Heart right ventricle (tissue), 16 donors: ENCODE results near the gene ABCC8. TPM values are rescaled to one million over a fixed set of nuclear protein-coding genes. Genes with fewer than 3 reads are reported as not detected.

Experiments used
- ATAC-seq, 8 donors: fragments of 200-7000 bp; cut with Tn5 transposase; one replicate each; pipeline ENCODE4 v1.9.1; 2020; ENCODE audit warnings: mild to moderate bottlenecking in 8 of 8, moderate library complexity in 8 of 8, moderate number of reproducible peaks in 1 of 8
- DNase-seq, 2 donors: peaks; one replicate each; pipeline ENCODE4 v3.0.0-alpha.2; 2020
- H3K27ac ChIP-seq, 10 donors: fragments of 200-600 bp; sonication (generic) in 2 of 10; one replicate each; pipeline versions ENCODE4 v1.5.0 to v1.8.0; 2020 to 2022; ENCODE audit warnings: mild to moderate bottlenecking in 3 of 10
- H3K27me3 ChIP-seq, 7 donors: fragments of 200-600 bp; one replicate each; pipeline ENCODE4 v1.8.0; 2021 to 2022; ENCODE audit warnings: mild to moderate bottlenecking in 2 of 7
- H3K36me3 ChIP-seq, 9 donors: fragments of 200-600 bp; sonication (generic) in 1 of 9; one replicate each; pipeline versions ENCODE4 v1.5.0 to v1.8.0; 2020 to 2022; ENCODE audit warnings: mild to moderate bottlenecking in 2 of 9
- H3K4me1 ChIP-seq, 9 donors: fragments of 200-600 bp; sonication (generic) in 1 of 9; one replicate each; pipeline versions ENCODE4 v1.5.0 to v1.8.0; 2020 to 2022; ENCODE audit warnings: mild to moderate bottlenecking in 4 of 9
- H3K4me3 ChIP-seq, 10 donors: fragments of 200-600 bp; sonication (generic) in 2 of 10; one replicate each; pipeline versions ENCODE4 v1.5.0 to v1.8.0; 2020 to 2022; ENCODE audit warnings: mild to moderate bottlenecking in 7 of 10, moderate library complexity in 2 of 10
- H3K9me3 ChIP-seq, 11 donors: fragments of 200-600 bp in 10 of 11; sonication (generic) in 2 of 11; one replicate each; pipeline versions ENCODE4 v1.5.0 to v1.8.0; 2013 to 2022; ENCODE audit warnings: mild to moderate bottlenecking in 2 of 11, control low read depth in 1 of 11, moderate library complexity in 1 of 11
- CTCF ChIP-seq, 9 donors: fragments of 200-600 bp; sonication (generic) in 2 of 9; IDR thresholded peaks; one replicate each; pipeline versions ENCODE4 v1.5.0 to v1.8.0; 2021 to 2022; ENCODE audit warnings: antibody characterized with exemption in 9 of 9, mild to moderate bottlenecking in 5 of 9, moderate library complexity in 1 of 9
- WGBS, 2 donors: extraction: QIAGEN DNeasy Blood & Tissue Kit; methylation state at CpG; one replicate each; pipeline ENCODE4 v1.1.7; 2013; ENCODE audit warnings: inconsistent platforms in 1 of 2; 5-methylcytosine and 5-hydroxymethylcytosine counted together
- intact Hi-C, 10 donors: fragments of 100-400 bp; cut with DNase I; formaldehyde crosslinking; loops; one replicate each; pipeline versions ENCODE4 v1.11.1 to v1.14.2; 2022
- polyA plus RNA-seq, 2 donors: library from polyadenylated mRNA; stranded (reverse); fragments of 200-250 nt; gene quantifications; one replicate each; pipeline ENCODE4 v1.2.3, GENCODE V29; 2013
- total RNA-seq, 10 donors: library from RNA; stranded (reverse); fragmentation: NEBNext Ultra II Directional in 3 of 10; extraction: Animal tissue kit (Norgen Biotek cat#: 25700) in 3 of 10; gene quantifications; one replicate each; pipeline versions ENCODE4 v1.2.1 to v1.2.4, GENCODE V29; 2021 to 2023
- donor health status: Arrhythmogenic right ventricular cardiomyopathy.
- donor health status: ischemic (EF 13 %, LVEDD 7.1; RV severe dilation, severe dysfunction).
- donor health status: healthy with polysubstance abuse.
- donor health status: DM: no; HTN: yes; CAD: no.
- donor health status: DM: no; HTN: no; CAD: no.
- donor health status: ischemic (EF 25% LVEDD 6.9; RV normal size, moderate dysfunction).
- donor health status: ischemic (EF 25% LVEDD 5.7; RV mildly dilated, moderate dysfunction).
- donor health status: healthy.
- donor health status: DM: yes; HTN: yes; CAD: no.
- donor health status: Ischemic cardiomyopathy.
- donor health status: ischemic (EF 35%, LVEDD 5.7; RV mildly dilated, moderate dysfunction).
- donor health status: nonischemic (EF 11% LVEDD 7.7; RV severe dilation, severe dysfunction).
- donor health status: DM: yes; HTN: yes; CAD: no.
- donor health status: PGD.
- donor health status: ischemic (EF 29% LVEDD 5.4; RV normal size, mild dysfunction).
- donor health status: nonischemic (EF 23%, LVEDD 6.1; RV moderate dilation, normal function).

ABCC8 gene
- total and polyA plus RNA-seq, 12 donors = 0.47 to 8.6 (median 4.9) TPM

- Histone ChIP-seq H3K4me1 (peaks cover 1 to 8% (median 4%) of the 10 kb centered on the region in 9 donors), H3K27ac (no peak overlapping the region), H3K4me3 (no peak overlapping the region), H3K36me3 (no peaks in the 10 kb centered on the region), H3K9me3 (no peaks in the 10 kb centered on the region), H3K27me3 (no peaks in the 10 kb centered on the region)
- 90 to 92% methylated on average over 19 of the region's 19 CpGs for WGBS, 2 donors
- ATAC-seq (no peak), DNase-seq (no peak)
- no peak for TF ChIP-seq CTCF (IDR thresholded peaks at IDR 0.05)
- intact Hi-C loops = loop anchor here in 1 of 10 donors (5.0 kb wide), 1 partner anchor 97 kb away; no protein-coding TSS in a partner anchor
These were observed 76.4 kb downstream of the ABCC8 start for GRCh38 chr11:17400048-17400775.

- intact Hi-C loops = no loop called here
- ATAC-seq = no peak
- Histone ChIP-seq H3K9me3 (no peaks in the 10 kb centered on the region), H3K27me3 (no peaks in the 10 kb centered on the region), H3K36me3 (no peaks in the 10 kb centered on the region), H3K27ac (no peak overlapping the region), H3K4me1 (peaks cover 0 to 5% (median 0%) of the 10 kb centered on the region in 9 donors), H3K4me3 (no peak overlapping the region)
- no peak for DNase-seq
- TF ChIP-seq CTCF (IDR thresholded peaks at IDR 0.05) = no peak
These were observed 77.4 kb downstream of the ABCC8 start for GRCh38 chr11:17399236-17399635.

- no peaks in the 10 kb centered on the region for H3K36me3 ChIP-seq
- no peak overlapping the region for H3K4me3 ChIP-seq
- 90 to 91% methylated on average over 14 of the region's 14 CpGs for WGBS, 2 donors
- intact Hi-C loops = no loop called here
- DNase-seq (no peak), ATAC-seq (no peak)
- TF ChIP-seq CTCF (IDR thresholded peaks at IDR 0.05) = no peak
- H3K27me3 ChIP-seq = no peaks in the 10 kb centered on the region
- H3K4me1 ChIP-seq = peaks cover 0 to 5% (median 0%) of the 10 kb centered on the region in 9 donors
- no peak overlapping the region for H3K27ac ChIP-seq
- no peaks in the 10 kb centered on the region for H3K9me3 ChIP-seq
These were observed 79.2 kb downstream of the ABCC8 start for GRCh38 chr11:17397311-17398002.

GRCh38 chr11:17396598-17397310, 79.9 kb downstream of the ABCC8 start:
- H3K27ac ChIP-seq = no peak overlapping the region
- intact Hi-C loops = no loop called here
- H3K4me3 ChIP-seq = no peak overlapping the region
- H3K9me3 ChIP-seq = no peaks in the 10 kb centered on the region
- DNase-seq = no peak
- peaks cover 0 to 5% (median 0%) of the 10 kb centered on the region in 9 donors for H3K4me1 ChIP-seq
- H3K27me3 ChIP-seq = no peaks in the 10 kb centered on the region
- no peak for ATAC-seq
- no peaks in the 10 kb centered on the region for H3K36me3 ChIP-seq
- WGBS, 2 donors = 89 to 94% methylated on average over 22 of the region's 22 CpGs
- TF ChIP-seq CTCF (IDR thresholded peaks at IDR 0.05) = no peak
